NCI-H1092 (cell line): Measurements from ENCODE around the gene GIPR.

ENCODE experiments used
- DNase-seq: peaks from one replicate; lab custom pipeline; 2025; lab: John Stamatoyannopoulos, UW

Gene GIPR

GRCh38 chr19:45730368-45731288, 62.6 kb downstream of the GIPR start, which contains the start of gene FBXO46:
Gene FBXO46, minus strand, starts transcription at chr19:45730896. Its CDS starts 17,401 bp downstream, at chr19:45713495.
- DNase-seq, result peak; percentile 97
